UCSD-AML1 (cell line): ENCODE results near the gene IQCF5.
"Not testable (repeated sequence)": the region's sequence is repeated elsewhere in the genome, so short reads cannot be mapped to it uniquely, and the experiment has no call there.

Experiments used
- DNase-seq: peaks from one replicate; lab custom pipeline; 2025; ENCODE audit not compliant: unreplicated experiment; lab: John Stamatoyannopoulos, UW

The IQCF5 gene

GRCh38 chr3:51875501-51875900 is at the start of gene IQCF5:
TSS of gene IQCF5 (minus strand) at chr3:51875601. CDS start at chr3:51875531, 70 bp downstream.
- DNase-seq = no peak

GRCh38 chr3:51921081-51921578 is 45.7 kb upstream of the IQCF5 start:
- no peak for DNase-seq

- no peak for DNase-seq
These were observed 41.0 kb upstream of the IQCF5 start for GRCh38 chr3:51916418-51916817.

GRCh38 chr3:51908026-51908425 is 32.6 kb upstream of the IQCF5 start:
- no peak for DNase-seq

GRCh38 chr3:51904034-51904823 is 28.8 kb upstream of the IQCF5 start:
- DNase-seq = no peak

GRCh38 chr3:51902361-51902760 is 27.0 kb upstream of the IQCF5 start:
- DNase-seq = not testable (repeated sequence)

GRCh38 chr3:51900043-51900442 is 24.6 kb upstream of the IQCF5 start:
- not testable (repeated sequence) for DNase-seq

- no peak for DNase-seq
These were observed 22.0 kb upstream of the IQCF5 start for GRCh38 chr3:51897391-51897790.

- DNase-seq = no peak
These were observed 21.4 kb upstream of the IQCF5 start for GRCh38 chr3:51896607-51897305.

- no peak for DNase-seq
These were observed 19.5 kb upstream of the IQCF5 start for GRCh38 chr3:51894939-51895338.

GRCh38 chr3:51894391-51894790 is 19.0 kb upstream of the IQCF5 start:
- no peak for DNase-seq

- no peak for DNase-seq
These were observed 16.0 kb upstream of the IQCF5 start for GRCh38 chr3:51891242-51892039.

GRCh38 chr3:51888463-51889105 is 13.2 kb upstream of the IQCF5 start:
- no peak for DNase-seq

GRCh38 chr3:51887620-51888019 is 12.2 kb upstream of the IQCF5 start:
- DNase-seq = no peak

- no peak for DNase-seq
These were observed 11.0 kb upstream of the IQCF5 start for GRCh38 chr3:51886447-51886846.

- no peak for DNase-seq
These were observed 4.5 kb upstream of the IQCF5 start for GRCh38 chr3:51879937-51880336.

GRCh38 chr3:51876186-51876585 is 785 bp upstream of the IQCF5 start:
- DNase-seq = no peak

- DNase-seq = no peak
These were observed 512 bp downstream of the IQCF5 start for GRCh38 chr3:51874889-51875288.

- no peak for DNase-seq
These were observed 990 bp downstream of the IQCF5 start for GRCh38 chr3:51874411-51874810.

GRCh38 chr3:51873876-51874275 is 1.5 kb downstream of the IQCF5 start:
- no peak for DNase-seq

GRCh38 chr3:51873253-51873766 is 2.1 kb downstream of the IQCF5 start:
- DNase-seq = no peak
